ENCODE results near the gene PLCL2.
A peak's percentile ranks its signal among the peaks of the same experiment; 100 is the strongest.

PLCL2 gene

DNA sequence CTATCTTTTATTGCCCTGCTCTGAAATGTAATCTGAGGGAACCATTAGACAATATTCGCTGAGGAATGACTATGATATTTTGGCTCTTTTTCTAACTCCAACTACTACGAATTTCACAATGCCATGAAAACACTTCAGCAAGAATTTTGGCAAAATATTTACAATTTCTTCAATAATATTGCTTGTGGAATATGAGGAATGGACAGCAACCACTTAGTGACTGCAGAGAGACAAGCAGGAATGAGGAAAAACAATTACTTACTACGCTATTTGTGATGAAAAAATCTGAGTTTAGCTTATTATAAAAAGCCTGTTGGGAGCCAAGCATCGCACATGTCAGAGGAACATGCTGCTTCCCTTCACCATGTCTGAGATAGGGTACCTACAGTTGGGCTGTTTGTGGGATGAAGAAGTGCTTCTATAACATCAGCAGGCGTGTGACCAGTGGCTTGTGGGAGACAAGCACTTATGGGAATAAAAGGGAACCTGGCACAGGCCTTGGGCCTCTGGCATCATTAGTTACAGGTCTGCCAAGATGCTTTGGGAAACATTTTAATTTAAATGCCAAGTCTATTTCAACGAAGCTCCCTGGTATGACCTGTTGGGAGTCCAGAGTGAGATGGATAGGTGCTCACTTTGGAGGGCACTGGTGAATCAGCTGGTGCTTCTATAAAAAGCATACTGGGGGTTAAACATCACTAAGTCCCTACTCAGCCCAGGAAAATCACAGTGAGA is 2.7 kb upstream of the PLCL2 start:
- Histone ChIP-seq H3K4me3 (ENCODE audit: low read depth in 1 of 2, low read length in 2 of 2) (no peak overlapping the region), H3K27me3 (ENCODE audit: insufficient read depth, low read length, poor library complexity) (no peaks in the 10 kb centered on the region), H3K27ac (ENCODE audit: low read length) (no peak overlapping the region), H4K20me1 (ENCODE audit: insufficient read depth, low read length) (no peaks in the 10 kb centered on the region), H2AFZ (ENCODE audit: low read depth, low read length) (no peak overlapping the region), H3K36me3 (ENCODE audit: insufficient read depth, low read length) (no peaks in the 10 kb centered on the region; the same call in 1 of the 2 replicates), H3K9me3 (ENCODE audit: insufficient read depth, low read length, severe bottlenecking) (no peaks in the 10 kb centered on the region), H3K4me1 (ENCODE audit: insufficient read depth, low read length) (peaks cover 22% of the 10 kb centered on the region), H3K9ac (ENCODE audit: low read depth, low read length) (no peak overlapping the region), H3K79me2 (ENCODE audit: insufficient read depth, low read length) (peaks cover 21% of the 10 kb centered on the region), H3K4me2 (ENCODE audit: insufficient read depth, low read length) (no peak overlapping the region)
- no peak for DNase-seq
- ATAC-seq (ENCODE audit: insufficient read depth, low read depth): no peak
- TF ChIP-seq EZH2 (IDR thresholded peaks at IDR 0.05; ENCODE audit: borderline replicate concordance, low read depth, low read length, severe bottlenecking) (no peak), CTCF (IDR thresholded peaks at IDR 0.05; ENCODE audit: borderline replicate concordance, extremely low read depth, low read length, poor library complexity, severe bottlenecking) (no peak)

DNA sequence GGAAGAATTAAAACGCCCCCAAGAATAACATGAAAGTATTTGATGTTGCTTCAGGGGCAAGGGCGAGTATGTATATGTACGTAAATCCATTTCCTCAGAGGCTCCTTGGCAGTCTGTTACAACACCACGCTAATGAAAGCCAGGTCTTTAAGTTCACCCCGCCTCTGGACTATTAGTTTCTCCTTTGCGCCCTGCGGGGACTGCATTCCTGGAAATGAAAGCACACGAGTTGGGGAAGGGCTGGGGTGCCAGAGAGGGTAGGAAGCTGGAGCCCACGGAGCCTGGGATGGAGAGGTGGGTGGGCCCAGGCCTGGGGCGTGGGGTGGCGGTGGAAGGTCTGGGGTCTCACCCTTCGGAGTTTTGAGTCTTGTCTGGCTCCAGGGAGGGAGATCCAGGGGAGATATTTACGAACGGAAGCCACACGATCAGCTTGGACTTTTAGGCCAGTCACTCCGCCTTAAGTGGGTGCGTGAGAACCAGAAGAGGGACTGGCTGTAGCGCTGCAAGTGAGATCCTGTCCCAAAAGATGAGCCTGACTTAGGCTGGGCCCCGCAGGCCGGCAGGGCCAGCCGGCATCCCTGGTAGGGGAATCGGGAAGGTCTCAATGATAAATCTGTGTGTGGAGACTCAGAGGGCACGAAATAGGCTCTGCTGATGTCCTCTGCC is 1.6 kb upstream of the PLCL2 start:
- no peaks in the 10 kb centered on the region for H4K20me1 ChIP-seq (ENCODE audit: insufficient read depth, low read length)
- no peak overlapping the region for H2AFZ ChIP-seq (ENCODE audit: low read depth, low read length)
- DNase-seq (no peak), ATAC-seq (ENCODE audit: insufficient read depth, low read depth) (no peak)
- H3K4me3 ChIP-seq (ENCODE audit: low read depth in 1 of 2, low read length in 2 of 2): no peak overlapping the region
- no peak overlapping the region for H3K27ac ChIP-seq (ENCODE audit: low read length)
- H3K79me2 ChIP-seq (ENCODE audit: insufficient read depth, low read length): peaks cover 32% of the 10 kb centered on the region
- no peaks in the 10 kb centered on the region; the same call in 1 of the 2 replicates for H3K36me3 ChIP-seq (ENCODE audit: insufficient read depth, low read length)
- no peak overlapping the region for H3K4me2 ChIP-seq (ENCODE audit: insufficient read depth, low read length)
- H3K9me3 ChIP-seq (ENCODE audit: insufficient read depth, low read length, severe bottlenecking): no peaks in the 10 kb centered on the region
- H3K9ac ChIP-seq (ENCODE audit: low read depth, low read length): no peak overlapping the region
- peaks cover 33% of the 10 kb centered on the region for H3K4me1 ChIP-seq (ENCODE audit: insufficient read depth, low read length)
- TF ChIP-seq CTCF (IDR thresholded peaks at IDR 0.05; ENCODE audit: borderline replicate concordance, extremely low read depth, low read length, poor library complexity, severe bottlenecking) (no peak), EZH2 (IDR thresholded peaks at IDR 0.05; ENCODE audit: borderline replicate concordance, low read depth, low read length, severe bottlenecking) (no peak)
- H3K27me3 ChIP-seq (ENCODE audit: insufficient read depth, low read length, poor library complexity): no peaks in the 10 kb centered on the region

- Histone ChIP-seq H2AFZ (ENCODE audit: low read depth, low read length) (no peak overlapping the region), H3K27me3 (ENCODE audit: insufficient read depth, low read length, poor library complexity) (no peaks in the 10 kb centered on the region), H4K20me1 (ENCODE audit: insufficient read depth, low read length) (no peaks in the 10 kb centered on the region), H3K9ac (ENCODE audit: low read depth, low read length) (no peak overlapping the region; the same call in 1 of the 2 replicates), H3K9me3 (ENCODE audit: insufficient read depth, low read length, severe bottlenecking) (no peaks in the 10 kb centered on the region), H3K4me3 (ENCODE audit: low read depth in 1 of 2, low read length in 2 of 2) (no peak overlapping the region), H3K79me2 (ENCODE audit: insufficient read depth, low read length) (peaks cover 34% of the 10 kb centered on the region), H3K4me1 (ENCODE audit: insufficient read depth, low read length) (peaks cover 38% of the 10 kb centered on the region), H3K36me3 (ENCODE audit: insufficient read depth, low read length) (no peaks in the 10 kb centered on the region; the same call in 1 of the 2 replicates), H3K27ac (ENCODE audit: low read length) (no peak overlapping the region), H3K4me2 (ENCODE audit: insufficient read depth, low read length) (peak overlapping the region; percentile 95)
- ATAC-seq (ENCODE audit: insufficient read depth, low read depth) (no peak), DNase-seq (no peak)
- TF ChIP-seq EZH2 (IDR thresholded peaks at IDR 0.05; ENCODE audit: borderline replicate concordance, low read depth, low read length, severe bottlenecking): no peak
- TF ChIP-seq CTCF (IDR thresholded peaks at IDR 0.05; ENCODE audit: borderline replicate concordance, extremely low read depth, low read length, poor library complexity, severe bottlenecking): no peak
Observed at GRCh38 chr3:16883723-16884083, 1.1 kb upstream of the PLCL2 start.

Measured in DND-41 (cell line).